AG04449 (cell line): ENCODE measurements around the gene LIMS2.

Source experiments
- CTCF ChIA-PET: fragments of 350-600 bp; formaldehyde crosslinking; extraction: SDS; loops from one replicate; lab custom pipeline; 2021; ENCODE audit warnings: antibody characterized with exemption; lab: Yijun Ruan, JAX
- POLR2A ChIA-PET: fragments of 400-600, 350-600 bp; formaldehyde crosslinking; extraction: SDS; loops from one replicate; lab custom pipeline; 2020; ENCODE audit warnings: antibody characterized with exemption, inconsistent platforms; lab: Yijun Ruan, JAX
- DNase-seq: peaks from one replicate; pipeline ENCODE4 v3.0.0-alpha.2; 2010; ENCODE audit warnings: low read depth, low spot score
- H3K4me3 ChIP-seq: 2 replicates; pipeline ENCODE4 v1.5.1; 2011; ENCODE audit warnings: low read depth, mild to moderate bottlenecking, control low read depth, low read length
- CTCF ChIP-seq: IDR thresholded peaks from one replicate; pipeline ENCODE4 v1.5.1; 2011; ENCODE audit warnings: mild to moderate bottlenecking, moderate library complexity, low read length, control low read depth, inconsistent platforms; ENCODE audit not compliant: insufficient read depth; ENCODE audit errors: missing control alignments

Gene LIMS2

GRCh38 chr2:127597046-127597983 lies 78.0 kb downstream of the LIMS2 start:
- ChIA-PET CTCF (no interaction called here), POLR2A (no interaction called here)
- no peak for DNase-seq
- H3K4me3 ChIP-seq, result no peak overlapping the region
- no peak for TF ChIP-seq CTCF

GRCh38 chr2:127596311-127597045 lies 78.9 kb downstream of the LIMS2 start:
- TF ChIP-seq CTCF, result no peak
- POLR2A ChIA-PET, result no interaction called here
- DNase-seq, result no peak
- CTCF ChIA-PET, result interaction anchor here (6.9 kb wide), 1 partner anchor 54 kb away, joined by 119 read pairs; no protein-coding TSS in a partner anchor
- no peak overlapping the region for H3K4me3 ChIP-seq

- TF ChIP-seq CTCF, result no peak
- no peak for DNase-seq
- POLR2A ChIA-PET, result no interaction called here
- CTCF ChIA-PET, result interaction anchor here (1.3 to 6.9 kb wide), 4 partner anchors 11 to 102 kb away, joined by 3 to 119 read pairs (median 16); no protein-coding TSS in a partner anchor
- no peak overlapping the region for H3K4me3 ChIP-seq
Observed at GRCh38 chr2:127594116-127594591, 81.2 kb downstream of the LIMS2 start.

- no peak for DNase-seq
- no peak for TF ChIP-seq CTCF
- no peak overlapping the region for H3K4me3 ChIP-seq
- ChIA-PET POLR2A (no interaction called here), CTCF (interaction anchor here (2.5 to 6.9 kb wide), 3 partner anchors 10 to 102 kb away, joined by 9 to 119 read pairs (median 24); no protein-coding TSS in a partner anchor)
Observed at GRCh38 chr2:127593228-127594115, 81.9 kb downstream of the LIMS2 start.

- no peak overlapping the region for H3K4me3 ChIP-seq
- POLR2A ChIA-PET, result no interaction called here
- DNase-seq, result no peak
- no peak for TF ChIP-seq CTCF
- CTCF ChIA-PET, result interaction anchor here (2.5 to 6.9 kb wide), 5 partner anchors 10 to 103 kb away, joined by 9 to 119 read pairs (median 24); no protein-coding TSS in a partner anchor
Observed at GRCh38 chr2:127592761-127593227, 82.5 kb downstream of the LIMS2 start.
